ENCODE results near the gene PLPPR1.

Gene PLPPR1

DNA sequence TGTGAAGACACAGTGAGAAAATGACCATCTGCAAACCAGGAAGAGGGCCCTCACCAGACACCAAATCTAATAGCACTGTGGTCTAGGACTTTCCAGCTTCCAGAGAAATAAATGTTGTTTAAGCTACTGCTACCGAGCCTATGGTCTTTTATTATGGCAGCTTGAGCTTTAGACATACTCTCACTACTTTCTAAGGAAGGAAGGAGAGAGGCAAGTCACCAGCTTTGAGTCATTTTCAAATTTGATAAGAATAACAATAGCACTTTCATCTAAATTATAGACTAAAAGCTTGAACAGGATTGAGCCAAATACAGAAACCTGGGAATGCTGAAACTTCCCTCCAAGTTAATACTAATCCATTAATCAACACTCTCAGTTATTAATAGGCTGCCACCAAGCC is 64.4 kb downstream of the PLPPR1 start:
- TF ChIP-seq ZFX (IDR thresholded peaks at IDR 0.05; ENCODE audit: borderline replicate concordance) (no peak), CTCF (IDR thresholded peaks at IDR 0.05) (no peak)
- H3K27ac ChIP-seq, result no peak overlapping the region

- TF ChIP-seq CTCF (IDR thresholded peaks at IDR 0.05) (no peak), ZFX (IDR thresholded peaks at IDR 0.05; ENCODE audit: borderline replicate concordance) (no peak)
- no peak overlapping the region for H3K27ac ChIP-seq
Observed at GRCh38 chr9:101093620-101094019, 65.1 kb downstream of the PLPPR1 start.

GRCh38 chr9:101094686-101095085 is 66.2 kb downstream of the PLPPR1 start:
- TF ChIP-seq ZFX (IDR thresholded peaks at IDR 0.05; ENCODE audit: borderline replicate concordance) (no peak), CTCF (IDR thresholded peaks at IDR 0.05) (no peak)
- no peak overlapping the region for H3K27ac ChIP-seq

DNA sequence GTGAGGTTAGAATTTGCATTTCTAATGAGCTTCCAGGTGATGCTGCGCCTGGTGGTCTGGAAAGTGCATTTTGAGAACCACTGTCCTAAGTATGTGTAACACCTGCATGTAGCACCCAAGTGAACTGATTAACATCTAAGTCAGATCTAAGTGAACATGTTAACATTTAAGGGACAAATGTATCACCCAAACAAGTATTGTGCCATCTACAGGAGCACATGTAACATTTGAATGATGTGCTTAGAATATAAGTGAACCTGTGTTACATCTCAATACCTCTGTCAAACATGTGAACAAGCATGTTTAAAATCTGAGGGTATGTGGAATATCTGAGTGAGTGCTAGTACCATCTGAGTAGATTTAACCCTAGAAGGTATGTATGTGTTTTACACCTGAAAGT is 68.7 kb downstream of the PLPPR1 start:
- H3K27ac ChIP-seq, result no peak overlapping the region
- TF ChIP-seq CTCF (IDR thresholded peaks at IDR 0.05) (no peak), ZFX (IDR thresholded peaks at IDR 0.05; ENCODE audit: borderline replicate concordance) (no peak)

DNA sequence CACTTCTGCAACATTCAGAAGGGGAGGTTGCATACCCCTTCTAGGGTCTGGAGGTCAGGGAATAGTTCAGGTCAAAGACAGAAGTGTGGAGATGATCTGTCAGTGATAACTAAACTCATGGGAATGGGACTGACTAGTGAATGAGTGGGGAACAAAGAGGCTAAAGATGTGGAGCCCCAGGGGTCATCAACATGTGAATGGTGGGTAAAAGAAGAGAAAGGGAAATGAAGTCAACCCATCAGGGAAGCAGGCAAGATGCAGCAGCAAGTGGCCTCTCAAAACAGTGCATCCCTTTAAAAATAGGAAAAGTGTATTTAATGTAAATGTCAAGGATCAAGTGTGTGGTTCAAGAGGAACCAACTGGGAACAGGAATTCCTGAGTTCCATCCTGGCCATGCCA is 69.9 kb downstream of the PLPPR1 start:
- TF ChIP-seq CTCF (IDR thresholded peaks at IDR 0.05) (no peak), ZFX (IDR thresholded peaks at IDR 0.05; ENCODE audit: borderline replicate concordance) (no peak)
- no peak overlapping the region for H3K27ac ChIP-seq

- no peak overlapping the region for H3K27ac ChIP-seq
- TF ChIP-seq ZFX (IDR thresholded peaks at IDR 0.05; ENCODE audit: borderline replicate concordance), result no peak
- TF ChIP-seq CTCF (IDR thresholded peaks at IDR 0.05), result no peak
Observed at GRCh38 chr9:101114317-101114716, 85.8 kb downstream of the PLPPR1 start.

- no peak for TF ChIP-seq CTCF (IDR thresholded peaks at IDR 0.05)
- no peak for TF ChIP-seq ZFX (IDR thresholded peaks at IDR 0.05; ENCODE audit: borderline replicate concordance)
- no peak overlapping the region for H3K27ac ChIP-seq
Observed at GRCh38 chr9:101115102-101115501, 86.6 kb downstream of the PLPPR1 start.
